ENCODE data around the gene NPTN.

Gene NPTN

GRCh38 chr15:73621286-73621826, 11.8 kb downstream of the NPTN start:
- H3K9me3 ChIP-seq (ENCODE audit: control insufficient read depth in 1 of 2, low read length in 2 of 2): no peaks in the 10 kb centered on the region
- no peak overlapping the region for H3K4me3 ChIP-seq (ENCODE audit: low read depth in 1 of 2, low read length in 2 of 2)
- no peak overlapping the region for H3K9ac ChIP-seq (ENCODE audit: low read depth in 1 of 2, low read length in 2 of 2)
- no peak overlapping the region for H3K27ac ChIP-seq (ENCODE audit: low read depth, low read length)
- H3K4me1 ChIP-seq (ENCODE audit: control insufficient read depth in 1 of 2, insufficient read depth in 2 of 2, low read length in 2 of 2): peaks cover 12 to 47% of the 10 kb centered on the region in 2 donors
- no peaks in the 10 kb centered on the region for H3K27me3 ChIP-seq (ENCODE audit: control insufficient read depth in 1 of 2, insufficient read depth in 2 of 2, low read length in 2 of 2)
- no peaks in the 10 kb centered on the region for H3K36me3 ChIP-seq (ENCODE audit: control insufficient read depth in 1 of 2, insufficient read depth in 2 of 2, low read length in 2 of 2)

DNA sequence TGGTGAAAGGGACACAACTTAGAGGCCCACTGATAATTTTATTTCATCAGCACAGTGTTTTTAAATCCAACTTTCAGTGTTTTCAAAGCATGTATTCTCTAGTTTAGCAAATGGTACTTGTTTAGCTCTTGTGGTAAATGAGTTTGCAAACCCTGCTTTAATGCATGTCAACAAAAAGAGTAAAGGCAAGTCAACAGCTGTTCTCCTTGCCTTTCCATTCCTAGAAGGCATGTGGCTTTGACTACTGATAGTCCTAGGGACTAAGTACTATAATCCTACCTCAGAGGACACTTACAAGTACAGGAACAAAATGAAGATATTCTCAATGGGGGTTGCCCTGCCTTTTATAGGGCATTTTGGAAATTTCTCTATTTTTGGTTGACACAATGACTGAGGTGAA, 13.1 kb downstream of the NPTN start:
- Histone ChIP-seq H3K27me3 (ENCODE audit: control insufficient read depth in 1 of 2, insufficient read depth in 2 of 2, low read length in 2 of 2) (no peaks in the 10 kb centered on the region), H3K4me3 (ENCODE audit: low read depth in 1 of 2, low read length in 2 of 2) (no peak overlapping the region), H3K9ac (ENCODE audit: low read depth in 1 of 2, low read length in 2 of 2) (no peak overlapping the region), H3K27ac (ENCODE audit: low read depth, low read length) (no peak overlapping the region), H3K4me1 (ENCODE audit: control insufficient read depth in 1 of 2, insufficient read depth in 2 of 2, low read length in 2 of 2) (peaks cover 12 to 43% of the 10 kb centered on the region in 2 donors), H3K36me3 (ENCODE audit: control insufficient read depth in 1 of 2, insufficient read depth in 2 of 2, low read length in 2 of 2) (no peaks in the 10 kb centered on the region), H3K9me3 (ENCODE audit: control insufficient read depth in 1 of 2, low read length in 2 of 2) (no peaks in the 10 kb centered on the region)

DNA sequence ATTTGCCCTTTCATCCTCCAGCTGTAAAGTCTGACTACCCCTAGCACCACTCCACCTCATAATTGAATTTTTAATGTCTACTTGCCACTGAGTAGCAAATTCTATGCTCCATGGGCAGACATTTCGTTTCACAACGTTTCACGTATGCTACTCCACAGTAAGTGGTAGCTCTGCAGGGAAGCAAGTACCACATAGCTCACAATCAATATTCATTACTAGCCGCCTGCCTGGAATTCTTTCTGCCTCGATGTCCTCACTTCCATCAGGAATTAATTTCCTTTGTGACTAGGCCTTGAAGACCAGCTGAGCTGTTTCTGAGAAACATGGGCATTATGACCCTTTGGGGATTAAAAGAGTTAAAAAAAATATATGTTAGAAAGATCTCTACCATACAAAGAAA, 15.3 kb downstream of the NPTN start:
- H3K9ac ChIP-seq (ENCODE audit: low read depth in 1 of 2, low read length in 2 of 2): no peak overlapping the region

DNA sequence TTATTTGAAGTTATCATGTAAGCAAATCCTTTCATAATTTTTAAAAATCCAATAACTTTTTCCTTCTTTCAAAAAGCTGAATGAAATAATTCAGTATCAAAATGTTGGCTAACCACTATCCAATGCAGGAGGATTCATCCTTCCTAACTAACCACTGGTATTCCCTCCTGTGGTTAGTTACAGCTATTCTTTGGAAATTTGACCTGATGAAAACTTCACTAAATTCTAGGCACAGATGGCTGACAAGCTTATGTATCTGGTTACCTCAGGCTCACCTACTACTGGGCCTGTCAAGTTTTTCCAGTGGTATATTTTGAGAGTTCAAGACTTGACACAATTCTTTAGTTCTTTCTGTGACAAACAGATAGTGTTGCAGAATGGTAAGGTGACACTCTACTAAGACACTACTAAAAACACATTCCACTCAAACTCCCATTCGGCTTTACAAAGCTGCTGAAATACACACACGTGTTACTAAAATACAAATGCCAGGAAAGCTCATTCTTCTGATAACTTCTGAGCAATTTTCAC, 15.8 kb downstream of the NPTN start:
- Histone ChIP-seq H3K9me3 (ENCODE audit: control insufficient read depth in 1 of 2, low read length in 2 of 2) (no peaks in the 10 kb centered on the region), H3K27ac (ENCODE audit: low read depth, low read length) (no peak overlapping the region), H3K4me1 (ENCODE audit: control insufficient read depth in 1 of 2, insufficient read depth in 2 of 2, low read length in 2 of 2) (peaks cover 12 to 35% of the 10 kb centered on the region in 2 donors)

More for the DNA sequence above, 15.3 kb downstream of the NPTN start:
- no peak overlapping the region for H3K4me3 ChIP-seq (ENCODE audit: low read depth in 1 of 2, low read length in 2 of 2)
- no peak overlapping the region for H3K27ac ChIP-seq (ENCODE audit: low read depth, low read length)
- no peaks in the 10 kb centered on the region for H3K9me3 ChIP-seq (ENCODE audit: control insufficient read depth in 1 of 2, low read length in 2 of 2)
- H3K27me3 ChIP-seq (ENCODE audit: control insufficient read depth in 1 of 2, insufficient read depth in 2 of 2, low read length in 2 of 2): no peaks in the 10 kb centered on the region
- H3K36me3 ChIP-seq (ENCODE audit: control insufficient read depth in 1 of 2, insufficient read depth in 2 of 2, low read length in 2 of 2): no peaks in the 10 kb centered on the region
- H3K4me1 ChIP-seq (ENCODE audit: control insufficient read depth in 1 of 2, insufficient read depth in 2 of 2, low read length in 2 of 2): peaks cover 12 to 32% of the 10 kb centered on the region in 2 donors

DNA sequence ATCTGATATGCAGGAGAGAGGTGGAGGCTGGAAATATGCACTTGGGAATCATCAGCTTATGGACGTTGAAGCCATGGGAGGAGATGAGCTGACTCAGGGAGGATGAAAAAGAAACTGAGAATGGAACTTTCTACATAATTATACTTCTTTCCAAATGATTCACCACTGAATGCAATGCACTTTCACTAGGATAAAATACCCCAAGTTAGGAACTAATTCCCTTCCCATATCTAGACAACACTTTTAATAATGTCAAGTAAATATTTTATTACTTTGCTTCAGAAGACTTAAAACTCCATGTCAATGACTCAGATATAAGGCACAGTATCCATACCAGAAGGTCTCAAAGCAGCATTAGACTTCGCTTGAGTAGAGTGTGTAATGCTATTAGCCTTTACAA, 24.2 kb downstream of the NPTN start:
- Histone ChIP-seq H3K4me3 (ENCODE audit: low read depth in 1 of 2, low read length in 2 of 2) (no peak overlapping the region), H3K4me1 (ENCODE audit: control insufficient read depth in 1 of 2, insufficient read depth in 2 of 2, low read length in 2 of 2) (peaks cover 4 to 29% of the 10 kb centered on the region in 2 donors), H3K27me3 (ENCODE audit: control insufficient read depth in 1 of 2, insufficient read depth in 2 of 2, low read length in 2 of 2) (no peaks in the 10 kb centered on the region), H3K27ac (ENCODE audit: low read depth, low read length) (no peak overlapping the region), H3K36me3 (ENCODE audit: control insufficient read depth in 1 of 2, insufficient read depth in 2 of 2, low read length in 2 of 2) (no peaks in the 10 kb centered on the region), H3K9me3 (ENCODE audit: control insufficient read depth in 1 of 2, low read length in 2 of 2) (no peaks in the 10 kb centered on the region), H3K9ac (ENCODE audit: low read depth in 1 of 2, low read length in 2 of 2) (no peak overlapping the region)

More for the DNA sequence above, 15.8 kb downstream of the NPTN start:
- H3K36me3 ChIP-seq (ENCODE audit: control insufficient read depth in 1 of 2, insufficient read depth in 2 of 2, low read length in 2 of 2): no peaks in the 10 kb centered on the region
- no peak overlapping the region for H3K9ac ChIP-seq (ENCODE audit: low read depth in 1 of 2, low read length in 2 of 2)
- H3K4me3 ChIP-seq (ENCODE audit: low read depth in 1 of 2, low read length in 2 of 2): no peak overlapping the region
- no peaks in the 10 kb centered on the region for H3K27me3 ChIP-seq (ENCODE audit: control insufficient read depth in 1 of 2, insufficient read depth in 2 of 2, low read length in 2 of 2)

GRCh38 chr15:73608475-73608874, 24.7 kb downstream of the NPTN start:
- Histone ChIP-seq H3K9ac (ENCODE audit: low read depth in 1 of 2, low read length in 2 of 2) (no peak overlapping the region), H3K4me3 (ENCODE audit: low read depth in 1 of 2, low read length in 2 of 2) (no peak overlapping the region), H3K27ac (ENCODE audit: low read depth, low read length) (no peak overlapping the region), H3K9me3 (ENCODE audit: control insufficient read depth in 1 of 2, low read length in 2 of 2) (no peaks in the 10 kb centered on the region), H3K4me1 (ENCODE audit: control insufficient read depth in 1 of 2, insufficient read depth in 2 of 2, low read length in 2 of 2) (peaks cover 4 to 29% of the 10 kb centered on the region in 2 donors), H3K36me3 (ENCODE audit: control insufficient read depth in 1 of 2, insufficient read depth in 2 of 2, low read length in 2 of 2) (no peaks in the 10 kb centered on the region), H3K27me3 (ENCODE audit: control insufficient read depth in 1 of 2, insufficient read depth in 2 of 2, low read length in 2 of 2) (no peaks in the 10 kb centered on the region)

DNA sequence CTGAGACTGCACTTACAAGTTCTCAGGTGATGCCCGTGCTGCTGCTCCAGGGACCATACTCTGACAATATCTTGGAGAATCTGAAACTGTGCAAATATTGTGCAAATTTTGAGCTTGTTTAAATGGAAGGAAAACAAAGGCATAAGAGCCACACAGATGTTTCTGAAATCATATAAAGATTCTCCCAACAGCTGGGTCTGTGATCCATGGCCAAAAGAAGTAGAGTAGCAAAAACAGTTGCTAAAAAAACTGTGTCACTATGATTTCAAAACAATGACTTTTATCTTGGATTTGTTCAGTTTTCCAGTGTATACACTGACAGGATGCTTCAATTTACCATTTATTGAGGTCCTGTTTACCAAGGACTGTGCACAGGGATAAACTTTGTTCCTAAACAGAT, 25.3 kb downstream of the NPTN start:
- H3K4me3 ChIP-seq (ENCODE audit: low read depth in 1 of 2, low read length in 2 of 2): no peak overlapping the region
- no peak overlapping the region for H3K9ac ChIP-seq (ENCODE audit: low read depth in 1 of 2, low read length in 2 of 2)
- no peaks in the 10 kb centered on the region for H3K9me3 ChIP-seq (ENCODE audit: control insufficient read depth in 1 of 2, low read length in 2 of 2)
- no peaks in the 10 kb centered on the region for H3K27me3 ChIP-seq (ENCODE audit: control insufficient read depth in 1 of 2, insufficient read depth in 2 of 2, low read length in 2 of 2)
- H3K36me3 ChIP-seq (ENCODE audit: control insufficient read depth in 1 of 2, insufficient read depth in 2 of 2, low read length in 2 of 2): no peaks in the 10 kb centered on the region
- peaks cover 10 to 33% of the 10 kb centered on the region in 2 donors for H3K4me1 ChIP-seq (ENCODE audit: control insufficient read depth in 1 of 2, insufficient read depth in 2 of 2, low read length in 2 of 2)
- no peak overlapping the region for H3K27ac ChIP-seq (ENCODE audit: low read depth, low read length)

GRCh38 chr15:73607405-73607804, 25.8 kb downstream of the NPTN start:
- H3K36me3 ChIP-seq (ENCODE audit: control insufficient read depth in 1 of 2, insufficient read depth in 2 of 2, low read length in 2 of 2): no peaks in the 10 kb centered on the region
- H3K27me3 ChIP-seq (ENCODE audit: control insufficient read depth in 1 of 2, insufficient read depth in 2 of 2, low read length in 2 of 2): no peaks in the 10 kb centered on the region
- H3K4me3 ChIP-seq (ENCODE audit: low read depth in 1 of 2, low read length in 2 of 2): no peak overlapping the region
- no peak overlapping the region for H3K9ac ChIP-seq (ENCODE audit: low read depth in 1 of 2, low read length in 2 of 2)
- H3K27ac ChIP-seq (ENCODE audit: low read depth, low read length): no peak overlapping the region
- H3K9me3 ChIP-seq (ENCODE audit: control insufficient read depth in 1 of 2, low read length in 2 of 2): no peaks in the 10 kb centered on the region
- H3K4me1 ChIP-seq (ENCODE audit: control insufficient read depth in 1 of 2, insufficient read depth in 2 of 2, low read length in 2 of 2): peaks cover 14 to 35% of the 10 kb centered on the region in 2 donors

DNA sequence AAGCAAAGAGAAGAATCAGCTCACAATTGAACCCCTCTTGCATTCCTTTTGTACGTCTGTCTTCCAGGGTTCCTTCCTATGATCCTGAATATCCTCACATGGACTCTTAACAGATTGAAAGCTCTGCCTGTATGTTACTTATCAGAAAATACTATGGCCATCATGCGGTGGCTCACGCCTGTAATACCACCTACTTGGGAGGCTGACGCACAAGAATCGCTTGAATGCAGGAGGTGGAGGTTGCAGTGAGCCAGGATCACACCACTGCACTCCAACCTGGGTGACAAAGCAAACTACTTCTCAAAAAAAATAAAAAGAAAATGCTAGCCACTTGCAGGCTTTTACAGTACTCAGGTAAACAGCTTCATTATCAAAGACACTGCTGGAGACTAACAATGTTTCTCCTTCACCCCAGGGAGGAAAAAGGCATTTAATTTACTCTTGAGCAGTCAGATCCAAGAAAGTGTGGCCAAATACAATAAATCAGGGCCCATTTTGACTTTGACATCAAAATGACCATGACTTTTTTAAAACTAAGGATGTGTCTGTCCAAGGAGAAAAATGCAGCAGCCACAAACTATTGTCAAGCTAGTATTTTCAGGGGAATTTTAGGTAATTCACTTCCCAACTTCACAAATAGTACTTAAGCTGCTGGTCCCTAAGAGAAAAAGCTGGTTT, 27.3 kb downstream of the NPTN start:
- H3K36me3 ChIP-seq (ENCODE audit: control insufficient read depth in 1 of 2, insufficient read depth in 2 of 2, low read length in 2 of 2): no peaks in the 10 kb centered on the region
- no peak overlapping the region for H3K27ac ChIP-seq (ENCODE audit: low read depth, low read length)
- H3K4me3 ChIP-seq (ENCODE audit: low read depth in 1 of 2, low read length in 2 of 2): no peak overlapping the region
- no peaks in the 10 kb centered on the region for H3K9me3 ChIP-seq (ENCODE audit: control insufficient read depth in 1 of 2, low read length in 2 of 2)
- H3K9ac ChIP-seq (ENCODE audit: low read depth in 1 of 2, low read length in 2 of 2): no peak overlapping the region
- H3K4me1 ChIP-seq (ENCODE audit: control insufficient read depth in 1 of 2, insufficient read depth in 2 of 2, low read length in 2 of 2): peaks cover 29 to 50% of the 10 kb centered on the region in 2 donors
- H3K27me3 ChIP-seq (ENCODE audit: control insufficient read depth in 1 of 2, insufficient read depth in 2 of 2, low read length in 2 of 2): no peaks in the 10 kb centered on the region

DNA sequence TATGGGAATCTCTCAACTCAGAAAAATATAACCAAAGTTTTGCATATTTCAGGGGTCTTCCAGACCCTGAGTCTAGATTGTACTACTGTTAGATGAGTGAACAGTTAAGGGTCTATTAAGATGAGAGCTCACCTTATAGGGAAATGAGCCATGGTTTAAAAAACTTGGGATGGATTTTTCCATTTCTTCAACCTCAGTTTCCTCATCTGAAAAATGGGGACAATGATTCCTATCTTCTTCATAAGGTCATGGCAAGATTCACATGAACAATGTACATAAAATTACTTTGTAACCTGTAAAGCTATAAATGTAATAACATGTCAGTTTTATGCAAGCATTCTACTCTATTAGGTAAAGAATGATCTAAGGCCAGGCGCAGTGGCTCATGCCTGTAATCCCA, 28.7 kb downstream of the NPTN start:
- Histone ChIP-seq H3K36me3 (ENCODE audit: control insufficient read depth in 1 of 2, insufficient read depth in 2 of 2, low read length in 2 of 2) (no peaks in the 10 kb centered on the region), H3K27me3 (ENCODE audit: control insufficient read depth in 1 of 2, insufficient read depth in 2 of 2, low read length in 2 of 2) (no peaks in the 10 kb centered on the region), H3K9ac (ENCODE audit: low read depth in 1 of 2, low read length in 2 of 2) (no peak overlapping the region), H3K4me1 (ENCODE audit: control insufficient read depth in 1 of 2, insufficient read depth in 2 of 2, low read length in 2 of 2) (peaks cover 36 to 59% of the 10 kb centered on the region in 2 donors), H3K27ac (ENCODE audit: low read depth, low read length) (no peak overlapping the region), H3K9me3 (ENCODE audit: control insufficient read depth in 1 of 2, low read length in 2 of 2) (no peaks in the 10 kb centered on the region), H3K4me3 (ENCODE audit: low read depth in 1 of 2, low read length in 2 of 2) (no peak overlapping the region)
